K562 (cell line): ENCODE measurements around the gene RNF40. TPM values are rescaled to one million over a fixed set of nuclear protein-coding genes. Genes with fewer than 3 reads are reported as not detected.
A peak's percentile ranks its signal among the peaks of the same experiment; 100 is the strongest.

ENCODE experiments used
- CSDE1 ChIP-seq, 2 experiments: fragments of 450-650 bp; IDR thresholded peaks; 2 replicates each; pipeline ENCODE4 v1.6.1; 2016; ENCODE audit warnings: mild to moderate bottlenecking in 1 of 2
- GABPA ChIP-seq: fragments of 200-800 bp; sonication (Bioruptor generic); conservative IDR thresholded peaks from 2 replicates; pipeline ENCODE4 v1.6.1; 2016; ENCODE audit warnings: low read depth, missing genetic modification characterization, missing compliant biosample characterization
- PHB ChIP-seq: fragments of 250-450 bp; sonication (Bioruptor Pico); IDR thresholded peaks from 2 replicates; pipeline ENCODE4 v1.5.0; 2021
- ZNF212 ChIP-seq: fragments of 450-650 bp; formaldehyde crosslinking; IDR thresholded peaks from 2 replicates; pipeline ENCODE4 v1.4.0; 2020; ENCODE audit warnings: mild to moderate bottlenecking
- ZNF263 ChIP-seq: sonication (generic); formaldehyde crosslinking; IDR thresholded peaks from 2 replicates; pipeline ENCODE4 v1.8.0; 2022; ENCODE audit warnings: mild to moderate bottlenecking, missing genetic modification reagents, borderline replicate concordance
- ZNF695 ChIP-seq: fragments of 450-650 bp; formaldehyde crosslinking; IDR thresholded peaks from 2 replicates; pipeline ENCODE4 v1.4.0; 2020; ENCODE audit warnings: mild to moderate bottlenecking, moderate library complexity
- ZNF707 ChIP-seq: fragments of 250-450 bp; sonication (Bioruptor Pico); conservative IDR thresholded peaks from 2 replicates; pipeline ENCODE4 v1.8.0; 2022; ENCODE audit warnings: inconsistent platforms, mild to moderate bottlenecking, moderate library complexity
- polyA plus RNA-seq, 8 experiments: library from polyadenylated mRNA; depleted of rRNA in 4 of 8; stranded (reverse) in 5 of 8; unstranded in 3 of 8; fragments of >200 nt; fragmentation: Nextera tagmentation in 2 of 8; fragmentation: Illumina TruSeq in 1 of 8; extraction: Ambion mirVana in 2 of 8; extraction: Trizol in 1 of 8; gene quantifications; 2 replicates each; pipeline versions ENCODE4 v1.2.1 to v1.2.3, GENCODE V29; 2011 to 2014; ENCODE audit warnings: inconsistent platforms in 1 of 8, missing spikeins in 1 of 8
- total RNA-seq, 7 experiments: library from RNA; depleted of rRNA in 6 of 7; stranded (reverse); fragments of >200 nt in 6 of 7; fragmentation: Illumina TruSeq in 2 of 7; extraction: Trizol in 2 of 7; gene quantifications; 2 replicates each; pipeline versions ENCODE4 v1.2.1 to v1.2.3, GENCODE V29; 2011 to 2021; ENCODE audit warnings: low replicate concordance in 1 of 7
- TF ChIP-seq, protein P1 (sequence below): fragments of 250-450 bp; sonication (Bioruptor Pico); IDR thresholded peaks from 2 replicates; pipeline ENCODE4 v1.6.1; 2021; ENCODE audit warnings: mild to moderate bottlenecking
- TF ChIP-seq, protein P2 (sequence below): fragments of 250-450 bp; sonication (Bioruptor Pico); IDR thresholded peaks from 2 replicates; pipeline ENCODE4 v1.9.0; 2021; ENCODE audit warnings: mild to moderate bottlenecking, inconsistent platforms
- TF ChIP-seq, protein P3 (sequence below): fragments of 450-650 bp; formaldehyde crosslinking; conservative IDR thresholded peaks from 2 replicates; pipeline ENCODE4 v1.4.0; 2022; ENCODE audit warnings: mild to moderate bottlenecking, missing genetic modification characterization
- TF ChIP-seq, protein P4 (sequence below): sonication (generic); formaldehyde crosslinking; IDR thresholded peaks from 2 replicates; pipeline ENCODE4 v1.8.1; 2023; ENCODE audit warnings: mild to moderate bottlenecking, missing genetic modification reagents
- TF ChIP-seq, protein P5 (sequence below): fragments of 250-450 bp; sonication (Bioruptor Pico); IDR thresholded peaks from 2 replicates; pipeline ENCODE4 v1.5.0; 2021
- TF ChIP-seq, protein P6 (sequence below): fragments of 450-650 bp; IDR thresholded peaks from 2 replicates; pipeline ENCODE4 v1.6.1; 2017; ENCODE audit warnings: antibody characterized with exemption, mild to moderate bottlenecking

Gene RNF40
- total and polyA plus RNA-seq, 9 of the 15 experiments (the other 6 are each of a cell fraction or from before 2014, with no cell fraction given): 6.2 to 129 (median 81.5) TPM

DNA sequence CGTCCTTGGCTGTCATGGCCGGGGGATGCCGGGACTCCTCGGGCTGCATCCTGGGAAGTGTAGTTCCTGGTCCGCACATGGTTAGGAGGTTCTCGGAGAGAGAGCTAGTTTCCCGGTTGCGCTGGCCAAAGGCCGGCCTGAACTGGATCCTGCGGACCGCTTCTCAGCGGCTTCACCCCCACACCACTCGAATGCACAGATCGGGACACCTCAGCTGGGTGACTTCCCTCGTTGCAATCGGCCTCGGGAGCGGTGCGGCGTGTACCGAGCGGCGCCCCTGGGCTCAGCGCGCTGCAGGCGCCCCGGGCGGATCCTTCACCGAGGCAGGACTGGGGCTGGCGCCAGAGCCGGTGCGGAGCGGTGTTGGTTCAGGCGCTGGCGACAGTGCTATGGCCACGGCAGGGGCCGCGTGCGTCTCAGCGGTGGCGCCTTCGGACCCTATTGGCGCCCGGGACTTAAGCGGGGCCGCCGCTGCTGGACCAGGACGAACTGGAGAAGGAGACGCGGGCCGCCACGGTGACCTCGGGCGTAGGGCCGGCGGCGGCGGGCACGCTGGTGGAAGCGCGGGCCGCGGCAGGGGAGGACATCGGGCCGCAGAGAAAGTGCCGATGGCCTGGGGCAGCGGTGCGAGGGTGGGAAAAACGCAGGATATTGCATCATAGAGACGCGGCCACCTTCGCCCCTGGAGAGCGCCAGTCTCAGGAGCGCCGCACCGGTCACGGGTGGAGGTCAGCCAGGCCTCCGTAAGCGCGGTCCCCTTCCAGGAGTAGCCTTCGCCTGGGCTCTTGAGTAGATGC, 13.5 kb downstream of the RNF40 start (continued):
- TF ChIP-seq, protein P1, sequence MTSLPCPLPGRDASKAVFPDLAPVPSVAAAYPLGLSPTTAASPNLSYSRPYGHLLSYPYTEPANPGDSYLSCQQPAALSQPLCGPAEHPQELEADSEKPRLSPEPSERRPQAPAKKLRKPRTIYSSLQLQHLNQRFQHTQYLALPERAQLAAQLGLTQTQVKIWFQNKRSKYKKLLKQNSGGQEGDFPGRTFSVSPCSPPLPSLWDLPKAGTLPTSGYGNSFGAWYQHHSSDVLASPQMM (CRISPR knock-in tag): no peak
- TF ChIP-seq GABPA (tag) (peak; percentile 85), CSDE1 (IDR thresholded peaks at IDR 0.05) (no peak), ZNF707 (CRISPR knock-in tag) (peak; percentile 55; the same call in 1 of the 2 replicates), ZNF212 (CRISPR knock-in tag) (peak; percentile 73; the same call in 1 of the 2 replicates), ZNF263 (CRISPR knock-in tag) (peak; percentile 58; the same call in 1 of the 2 replicates), PHB (CRISPR knock-in tag) (peak; percentile 91), ZNF695 (CRISPR knock-in tag) (no peak)
- TF ChIP-seq, protein P2, sequence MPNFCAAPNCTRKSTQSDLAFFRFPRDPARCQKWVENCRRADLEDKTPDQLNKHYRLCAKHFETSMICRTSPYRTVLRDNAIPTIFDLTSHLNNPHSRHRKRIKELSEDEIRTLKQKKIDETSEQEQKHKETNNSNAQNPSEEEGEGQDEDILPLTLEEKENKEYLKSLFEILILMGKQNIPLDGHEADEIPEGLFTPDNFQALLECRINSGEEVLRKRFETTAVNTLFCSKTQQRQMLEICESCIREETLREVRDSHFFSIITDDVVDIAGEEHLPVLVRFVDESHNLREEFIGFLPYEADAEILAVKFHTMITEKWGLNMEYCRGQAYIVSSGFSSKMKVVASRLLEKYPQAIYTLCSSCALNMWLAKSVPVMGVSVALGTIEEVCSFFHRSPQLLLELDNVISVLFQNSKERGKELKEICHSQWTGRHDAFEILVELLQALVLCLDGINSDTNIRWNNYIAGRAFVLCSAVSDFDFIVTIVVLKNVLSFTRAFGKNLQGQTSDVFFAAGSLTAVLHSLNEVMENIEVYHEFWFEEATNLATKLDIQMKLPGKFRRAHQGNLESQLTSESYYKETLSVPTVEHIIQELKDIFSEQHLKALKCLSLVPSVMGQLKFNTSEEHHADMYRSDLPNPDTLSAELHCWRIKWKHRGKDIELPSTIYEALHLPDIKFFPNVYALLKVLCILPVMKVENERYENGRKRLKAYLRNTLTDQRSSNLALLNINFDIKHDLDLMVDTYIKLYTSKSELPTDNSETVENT (CRISPR knock-in tag): peak; percentile 1; the same call in 1 of the 2 replicates
- TF ChIP-seq, protein P3, sequence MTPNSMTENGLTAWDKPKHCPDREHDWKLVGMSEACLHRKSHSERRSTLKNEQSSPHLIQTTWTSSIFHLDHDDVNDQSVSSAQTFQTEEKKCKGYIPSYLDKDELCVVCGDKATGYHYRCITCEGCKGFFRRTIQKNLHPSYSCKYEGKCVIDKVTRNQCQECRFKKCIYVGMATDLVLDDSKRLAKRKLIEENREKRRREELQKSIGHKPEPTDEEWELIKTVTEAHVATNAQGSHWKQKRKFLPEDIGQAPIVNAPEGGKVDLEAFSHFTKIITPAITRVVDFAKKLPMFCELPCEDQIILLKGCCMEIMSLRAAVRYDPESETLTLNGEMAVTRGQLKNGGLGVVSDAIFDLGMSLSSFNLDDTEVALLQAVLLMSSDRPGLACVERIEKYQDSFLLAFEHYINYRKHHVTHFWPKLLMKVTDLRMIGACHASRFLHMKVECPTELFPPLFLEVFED (CRISPR knock-in tag): no peak
- TF ChIP-seq, protein P4, sequence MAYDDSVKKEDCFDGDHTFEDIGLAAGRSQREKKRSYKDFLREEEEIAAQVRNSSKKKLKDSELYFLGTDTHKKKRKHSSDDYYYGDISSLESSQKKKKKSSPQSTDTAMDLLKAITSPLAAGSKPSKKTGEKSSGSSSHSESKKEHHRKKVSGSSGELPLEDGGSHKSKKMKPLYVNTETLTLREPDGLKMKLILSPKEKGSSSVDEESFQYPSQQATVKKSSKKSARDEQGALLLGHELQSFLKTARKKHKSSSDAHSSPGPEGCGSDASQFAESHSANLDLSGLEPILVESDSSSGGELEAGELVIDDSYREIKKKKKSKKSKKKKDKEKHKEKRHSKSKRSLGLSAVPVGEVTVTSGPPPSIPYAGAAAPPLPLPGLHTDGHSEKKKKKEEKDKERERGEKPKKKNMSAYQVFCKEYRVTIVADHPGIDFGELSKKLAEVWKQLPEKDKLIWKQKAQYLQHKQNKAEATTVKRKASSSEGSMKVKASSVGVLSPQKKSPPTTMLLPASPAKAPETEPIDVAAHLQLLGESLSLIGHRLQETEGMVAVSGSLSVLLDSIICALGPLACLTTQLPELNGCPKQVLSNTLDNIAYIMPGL (CRISPR knock-in tag): peak; percentile 80
- TF ChIP-seq, protein P5, sequence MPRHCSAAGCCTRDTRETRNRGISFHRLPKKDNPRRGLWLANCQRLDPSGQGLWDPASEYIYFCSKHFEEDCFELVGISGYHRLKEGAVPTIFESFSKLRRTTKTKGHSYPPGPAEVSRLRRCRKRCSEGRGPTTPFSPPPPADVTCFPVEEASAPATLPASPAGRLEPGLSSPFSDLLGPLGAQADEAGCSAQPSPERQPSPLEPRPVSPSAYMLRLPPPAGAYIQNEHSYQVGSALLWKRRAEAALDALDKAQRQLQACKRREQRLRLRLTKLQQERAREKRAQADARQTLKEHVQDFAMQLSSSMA (CRISPR knock-in tag): 0 out of 2 replicates have a peak, but pooled peaks have one; percentile 79
- TF ChIP-seq, protein P6, sequence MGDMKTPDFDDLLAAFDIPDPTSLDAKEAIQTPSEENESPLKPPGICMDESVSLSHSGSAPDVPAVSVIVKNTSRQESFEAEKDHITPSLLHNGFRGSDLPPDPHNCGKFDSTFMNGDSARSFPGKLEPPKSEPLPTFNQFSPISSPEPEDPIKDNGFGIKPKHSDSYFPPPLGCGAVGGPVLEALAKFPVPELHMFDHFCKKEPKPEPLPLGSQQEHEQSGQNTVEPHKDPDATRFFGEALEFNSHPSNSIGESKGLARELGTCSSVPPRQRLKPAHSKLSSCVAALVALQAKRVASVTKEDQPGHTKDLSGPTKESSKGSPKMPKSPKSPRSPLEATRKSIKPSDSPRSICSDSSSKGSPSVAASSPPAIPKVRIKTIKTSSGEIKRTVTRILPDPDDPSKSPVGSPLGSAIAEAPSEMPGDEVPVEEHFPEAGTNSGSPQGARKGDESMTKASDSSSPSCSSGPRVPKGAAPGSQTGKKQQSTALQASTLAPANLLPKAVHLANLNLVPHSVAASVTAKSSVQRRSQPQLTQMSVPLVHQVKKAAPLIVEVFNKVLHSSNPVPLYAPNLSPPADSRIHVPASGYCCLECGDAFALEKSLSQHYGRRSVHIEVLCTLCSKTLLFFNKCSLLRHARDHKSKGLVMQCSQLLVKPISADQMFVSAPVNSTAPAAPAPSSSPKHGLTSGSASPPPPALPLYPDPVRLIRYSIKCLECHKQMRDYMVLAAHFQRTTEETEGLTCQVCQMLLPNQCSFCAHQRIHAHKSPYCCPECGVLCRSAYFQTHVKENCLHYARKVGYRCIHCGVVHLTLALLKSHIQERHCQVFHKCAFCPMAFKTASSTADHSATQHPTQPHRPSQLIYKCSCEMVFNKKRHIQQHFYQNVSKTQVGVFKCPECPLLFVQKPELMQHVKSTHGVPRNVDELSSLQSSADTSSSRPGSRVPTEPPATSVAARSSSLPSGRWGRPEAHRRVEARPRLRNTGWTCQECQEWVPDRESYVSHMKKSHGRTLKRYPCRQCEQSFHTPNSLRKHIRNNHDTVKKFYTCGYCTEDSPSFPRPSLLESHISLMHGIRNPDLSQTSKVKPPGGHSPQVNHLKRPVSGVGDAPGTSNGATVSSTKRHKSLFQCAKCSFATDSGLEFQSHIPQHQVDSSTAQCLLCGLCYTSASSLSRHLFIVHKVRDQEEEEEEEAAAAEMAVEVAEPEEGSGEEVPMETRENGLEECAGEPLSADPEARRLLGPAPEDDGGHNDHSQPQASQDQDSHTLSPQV: peak; percentile 65
